ENCODE results near the gene SYTL2. TPM values are rescaled to one million over a fixed set of nuclear protein-coding genes. Genes with fewer than 3 reads are reported as not detected.

The SYTL2 gene
- total RNA-seq, 3 donors from 2014 or later (not counting 1 experiment from before 2014, with no cell fraction given) = 116 to 237 (median 143) TPM

- Histone ChIP-seq H3K4me1 (ENCODE audit: control insufficient read depth, insufficient read depth, low read length) (peaks cover 8% of the 10 kb centered on the region), H3K27me3 (ENCODE audit: control insufficient read depth, insufficient read depth, low read length) (no peaks in the 10 kb centered on the region), H3K4me3 (ENCODE audit: low read length) (no peak overlapping the region), H3K9me3 (ENCODE audit: control insufficient read depth, insufficient read depth, low read length) (no peaks in the 10 kb centered on the region), H3K36me3 (ENCODE audit: control insufficient read depth, insufficient read depth, low read length) (peaks cover 24% of the 10 kb centered on the region), H3K27ac (ENCODE audit: low read length) (peak overlapping the region; percentile 75)
- WGBS (ENCODE audit: insufficient coverage) = 23% methylated on average over 2 of the region's 2 CpGs
- H3K4me3 Mint-ChIP-seq = peak overlapping the region; percentile 83
- H3K27ac Mint-ChIP-seq = peak overlapping the region; percentile 88 to 92
- peaks cover 17% of the 10 kb centered on the region for H3K36me3 Mint-ChIP-seq
- H3K9me3 Mint-ChIP-seq = no peaks in the 10 kb centered on the region
- ATAC-seq = peak; percentile 61 to 82 (median 70)
- no peak for TF ChIP-seq CTCF (IDR thresholded peaks at IDR 0.05)
- DNase-seq = peak in 1 of 2 donors; percentile 37
- intact Hi-C loops (cut with micrococcal nuclease) = loop anchor here (5.0 to 10.0 kb wide), 2 partner anchors 52 to 155 kb away; partner anchors contain the start of gene CCDC83
- no peaks in the 10 kb centered on the region for H3K27me3 Mint-ChIP-seq (ENCODE audit: low read depth in 2 of 2)
- H3K4me1 Mint-ChIP-seq = peaks cover 16 to 27% of the 10 kb centered on the region in 2 donors
Measured at GRCh38 chr11:85699957-85700741, 110.8 kb downstream of the SYTL2 start.

DNA sequence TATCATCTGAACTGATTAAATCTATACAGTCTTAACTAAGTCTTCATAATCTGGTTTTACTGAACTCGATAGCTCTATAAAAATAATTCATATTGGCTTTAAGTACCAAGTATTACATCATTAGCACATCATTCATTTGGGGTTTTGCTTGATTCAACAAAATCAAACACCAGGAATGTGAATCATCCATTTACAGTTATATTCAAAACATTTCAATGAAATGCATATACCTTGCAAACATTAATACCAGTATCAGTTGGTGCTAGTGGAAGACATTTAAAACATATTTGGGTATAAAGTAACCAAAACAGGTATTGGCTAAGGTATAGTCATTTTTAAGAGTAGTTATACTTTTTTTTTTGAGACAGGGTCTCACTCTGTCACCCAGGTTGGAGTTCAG lies 112.7 kb downstream of the SYTL2 start:
- WGBS (ENCODE audit: insufficient coverage) = 86% methylated on average over 1 of the region's 1 CpG
- ATAC-seq = no peak
- peaks cover 8% of the 10 kb centered on the region for H3K4me1 ChIP-seq (ENCODE audit: control insufficient read depth, insufficient read depth, low read length)

GRCh38 chr11:85697747-85698146 lies 113.2 kb downstream of the SYTL2 start:
- Histone ChIP-seq H3K27me3 (ENCODE audit: control insufficient read depth, insufficient read depth, low read length) (no peaks in the 10 kb centered on the region), H3K9me3 (ENCODE audit: control insufficient read depth, insufficient read depth, low read length) (no peaks in the 10 kb centered on the region), H3K27ac (ENCODE audit: low read length) (no peak overlapping the region), H3K36me3 (ENCODE audit: control insufficient read depth, insufficient read depth, low read length) (peaks cover 37% of the 10 kb centered on the region), H3K4me1 (ENCODE audit: control insufficient read depth, insufficient read depth, low read length) (peaks cover 8% of the 10 kb centered on the region), H3K4me3 (ENCODE audit: low read length) (no peak overlapping the region)
- DNase-seq = no peak
- Mint-ChIP-seq H3K27me3 (ENCODE audit: low read depth in 2 of 2) (no peaks in the 10 kb centered on the region), H3K9me3 (no peaks in the 10 kb centered on the region), H3K4me1 (peaks cover 16 to 27% of the 10 kb centered on the region in 2 donors), H3K27ac (peak overlapping the region; percentile 20 to 92), H3K4me3 (no peak overlapping the region), H3K36me3 (peaks cover 11% of the 10 kb centered on the region)
- 80% methylated on average over 1 of the region's 2 CpGs for WGBS (ENCODE audit: insufficient coverage)
- intact Hi-C loops (cut with micrococcal nuclease) = loop anchor here (10.0 kb wide), 1 partner anchor 157 kb away; the partner anchor contains the start of gene CCDC83
- ATAC-seq = no peak
- no peak for TF ChIP-seq CTCF (IDR thresholded peaks at IDR 0.05)

More for the DNA sequence above, 112.7 kb downstream of the SYTL2 start:
- peaks cover 16 to 27% of the 10 kb centered on the region in 2 donors for H3K4me1 Mint-ChIP-seq
- no peak overlapping the region for H3K4me3 Mint-ChIP-seq
- Histone ChIP-seq H3K27me3 (ENCODE audit: control insufficient read depth, insufficient read depth, low read length) (no peaks in the 10 kb centered on the region), H3K27ac (ENCODE audit: low read length) (no peak overlapping the region), H3K4me3 (ENCODE audit: low read length) (no peak overlapping the region), H3K9me3 (ENCODE audit: control insufficient read depth, insufficient read depth, low read length) (no peaks in the 10 kb centered on the region), H3K36me3 (ENCODE audit: control insufficient read depth, insufficient read depth, low read length) (peaks cover 32% of the 10 kb centered on the region)
- peak overlapping the region in 1 of 2 donors; percentile 92 for H3K27ac Mint-ChIP-seq
- no peak for TF ChIP-seq CTCF (IDR thresholded peaks at IDR 0.05)
- peaks cover 11% of the 10 kb centered on the region for H3K36me3 Mint-ChIP-seq
- H3K27me3 Mint-ChIP-seq (ENCODE audit: low read depth in 2 of 2) = no peaks in the 10 kb centered on the region
- no peaks in the 10 kb centered on the region for H3K9me3 Mint-ChIP-seq
- no peak for DNase-seq
- intact Hi-C loops (cut with micrococcal nuclease) = loop anchor here (10.0 kb wide), 1 partner anchor 157 kb away; the partner anchor contains the start of gene CCDC83
